Renal pelvis (tissue), 4 donors: ENCODE results near the gene RPS16. TPM values are rescaled to one million over a fixed set of nuclear protein-coding genes. Genes with fewer than 3 reads are reported as not detected.

ENCODE experiments used
- DNase-seq: peaks from one replicate; pipeline ENCODE4 v3.0.0-alpha.2; 2013
- polyA plus RNA-seq, 3 donors: library from polyadenylated mRNA; unstranded; fragments of 120-200 nt; gene quantifications; one replicate each; pipeline ENCODE4 v1.2.1, GENCODE V29; 2013; ENCODE audit not compliant: insufficient read length in 3 of 3

The RPS16 gene
- polyA plus RNA-seq, 3 donors: 1,287 to 1,452 (median 1,291) TPM

- DNase-seq: no peak
These were observed 37.4 kb downstream of the RPS16 start for GRCh38 chr19:39398297-39398864.

DNA sequence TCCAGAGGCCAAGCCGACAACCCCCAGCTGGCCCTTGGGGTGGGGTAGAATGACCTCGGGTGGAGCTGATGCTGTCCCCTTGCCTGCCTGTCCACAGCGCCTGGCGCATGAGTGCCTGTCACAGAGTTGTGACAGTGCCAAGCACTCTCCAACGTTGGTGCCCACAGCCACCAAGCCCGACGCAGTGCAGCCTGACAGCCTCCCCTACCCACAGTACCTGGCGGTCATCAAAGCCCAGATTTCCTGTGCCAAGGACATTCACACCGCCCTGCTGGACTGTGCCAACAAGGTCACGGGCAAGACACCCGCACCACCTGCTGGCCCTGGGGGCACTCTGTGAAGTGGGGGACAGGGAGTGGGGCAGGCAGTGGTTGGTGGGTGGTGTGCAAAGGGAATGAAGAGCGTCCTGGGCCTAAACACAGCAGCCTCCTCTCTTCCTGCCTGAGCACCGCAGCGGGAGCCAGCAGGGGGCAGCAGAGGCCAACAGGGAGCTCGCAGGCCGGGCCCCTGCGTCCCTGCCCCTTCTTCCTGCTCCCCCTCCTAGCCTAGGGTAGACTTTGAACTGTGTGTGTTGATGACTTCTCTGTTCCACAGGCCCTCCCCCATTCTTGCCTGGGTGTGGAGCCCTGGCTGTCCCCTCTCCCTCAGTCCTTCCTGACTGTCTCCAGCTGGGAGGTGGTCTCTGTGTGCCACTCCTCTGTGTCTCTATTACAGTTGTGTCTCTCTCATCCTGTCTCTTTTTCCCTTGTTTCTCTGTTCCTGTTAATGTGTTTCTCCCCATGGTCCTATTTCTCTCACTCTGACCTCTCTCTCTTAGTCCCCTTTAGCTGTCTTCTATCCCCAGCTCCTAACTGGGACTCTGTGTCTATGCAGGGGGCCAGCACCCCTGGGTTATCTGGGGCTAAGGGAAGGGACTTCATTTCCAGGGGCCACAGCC, 38.1 kb downstream of the RPS16 start:
- peak; percentile 71 for DNase-seq

DNA sequence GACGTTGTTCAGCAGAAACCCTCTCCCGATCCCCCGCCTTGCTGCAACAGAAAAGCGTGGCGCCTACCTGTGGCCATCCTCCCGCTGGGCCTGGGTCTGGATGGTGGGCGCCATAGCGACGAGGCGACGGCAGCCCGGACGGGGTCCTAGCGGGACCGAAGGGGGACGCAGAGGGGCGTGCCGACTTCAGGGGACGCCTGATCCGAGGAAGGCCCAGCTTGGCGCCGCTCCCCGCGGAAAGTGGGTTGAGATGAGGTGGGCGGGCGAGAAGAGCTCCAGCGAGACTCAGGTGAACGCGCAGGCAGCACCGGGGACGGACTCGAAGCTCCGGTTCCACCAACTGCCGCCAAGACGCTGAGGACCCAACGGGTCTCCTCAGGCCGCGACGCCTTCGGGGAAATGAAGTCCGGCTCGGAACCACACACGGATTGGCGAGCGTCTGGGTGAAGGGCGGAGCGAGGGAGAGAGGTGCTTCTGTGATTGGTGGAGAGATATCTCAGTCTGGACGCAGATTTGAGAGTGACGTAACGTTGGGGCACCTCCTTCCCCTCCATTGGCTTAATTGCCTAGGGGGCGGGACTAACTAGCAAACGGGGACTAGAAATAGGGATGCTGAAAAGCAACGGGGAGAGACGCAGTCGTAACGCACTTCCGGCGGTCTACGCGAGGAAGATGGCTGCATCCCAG, 44.9 kb downstream of the RPS16 start, which contains the start of the genes MED29 and PAF1:
TSS of gene MED29 (plus strand) at position 628 of the 687 bp plus-strand sequence. CDS start at position 673, 45 bp downstream.
TSS of gene PAF1 (minus strand) at position 356 of the 687 bp plus-strand sequence. CDS start at position 114, 242 bp downstream.
- DNase-seq: peak; percentile 100

- DNase-seq: peak; percentile 79
These were observed 45.3 kb downstream of the RPS16 start for GRCh38 chr19:39390451-39390750.

GRCh38 chr19:39389631-39390414, 45.9 kb downstream of the RPS16 start:
- no peak for DNase-seq

GRCh38 chr19:39388657-39389056, 47.1 kb downstream of the RPS16 start:
- no peak for DNase-seq

DNA sequence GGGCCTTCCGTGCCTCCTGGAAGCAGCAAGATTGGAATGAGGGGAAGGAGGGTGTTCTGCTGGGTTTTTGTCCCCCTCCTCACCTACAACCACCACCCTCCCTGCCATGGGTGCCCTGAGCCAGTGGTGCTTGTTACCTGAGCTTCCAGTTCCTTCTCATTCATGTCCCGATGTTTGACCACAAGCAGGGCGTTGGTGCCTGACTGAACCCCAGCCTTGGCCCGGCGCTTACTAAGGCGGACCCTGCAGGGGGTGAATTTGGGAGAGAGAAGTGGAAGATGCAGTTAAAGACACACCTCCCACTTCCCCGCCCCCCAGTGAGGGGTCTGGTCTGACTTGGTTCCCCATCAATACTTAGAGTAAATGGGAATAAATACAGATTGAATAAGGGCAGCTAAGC, 49.2 kb downstream of the RPS16 start:
- no peak for DNase-seq

- no peak for DNase-seq
These were observed 49.9 kb downstream of the RPS16 start for GRCh38 chr19:39385629-39386411.

DNA sequence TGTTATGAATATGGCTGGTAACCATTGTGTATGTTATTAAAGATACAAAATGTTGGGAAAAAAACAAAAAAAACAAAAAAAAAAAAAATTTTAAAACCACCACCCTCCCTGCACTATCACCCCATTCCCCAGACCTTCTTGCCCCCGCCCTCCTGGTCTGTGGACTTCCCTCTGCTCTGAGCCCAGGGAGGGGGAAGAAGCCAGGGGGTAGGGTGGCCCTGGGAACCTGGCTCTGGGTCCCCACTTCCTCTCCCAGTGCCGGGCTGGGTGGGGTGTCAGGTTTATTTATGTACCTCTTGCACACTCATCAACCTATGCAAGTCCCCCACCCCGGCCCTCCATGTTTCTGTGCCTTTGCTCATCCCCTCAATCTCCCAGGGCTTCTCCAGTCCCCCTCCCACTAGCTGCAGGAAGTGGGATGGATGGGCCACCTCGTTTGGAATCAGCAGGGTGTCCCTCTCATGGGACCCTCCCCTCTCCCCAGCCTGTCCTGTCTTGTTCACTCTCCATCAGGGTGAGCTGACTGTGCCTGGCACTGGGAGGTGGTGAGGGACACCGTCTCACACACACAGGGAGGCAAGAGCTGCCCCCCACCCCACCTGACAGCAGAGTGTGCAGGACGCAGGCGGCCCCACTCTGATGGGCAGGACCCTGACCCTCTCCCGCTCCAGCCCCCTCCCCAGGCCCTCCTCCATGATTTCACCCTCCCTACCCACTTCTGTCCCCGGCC, 50.7 kb downstream of the RPS16 start:
- no peak for DNase-seq

Other genes with a start within 250 kb of the RPS16 start
- 1 to 10 TPM; 1.3 to 1.9 (median 1.6) TPM for gene NCCRP1, start 239.0 kb downstream of the RPS16 start, polyA plus RNA-seq
- not detected for gene SYCN, start 231.7 kb downstream of the RPS16 start, polyA plus RNA-seq
- gene IFNL3, start 190.9 kb downstream of the RPS16 start, polyA plus RNA-seq: not detected
- under 1 TPM in 1 of 3 donors, not detected in 2; 0.09 TPM for gene IFNL4, start 187.1 kb downstream of the RPS16 start, polyA plus RNA-seq
- not detected for gene IFNL2, start 167.6 kb downstream of the RPS16 start, polyA plus RNA-seq
- gene IFNL1, start 139.5 kb downstream of the RPS16 start, polyA plus RNA-seq: not detected
- gene LRFN1, start 115.1 kb downstream of the RPS16 start, polyA plus RNA-seq: 1 to 10 TPM; 1.6 to 2.9 (median 2.6) TPM
- gene GMFG, start 99.9 kb downstream of the RPS16 start, polyA plus RNA-seq: 10 to 100 TPM; 18.8 to 25.4 (median 24.1) TPM
- gene SAMD4B, start 93.5 kb downstream of the RPS16 start, polyA plus RNA-seq: 100 to 1,000 TPM; 124 to 155 (median 129) TPM
- gene PAF1, start 44.8 kb downstream of the RPS16 start, polyA plus RNA-seq: 10 to 100 TPM; 63.3 to 79.3 (median 77.1) TPM
- 10 to 100 TPM; 39.9 to 42.5 (median 41.3) TPM for gene MED29, start 44.6 kb downstream of the RPS16 start, polyA plus RNA-seq
- 10 to 100 TPM; 20.1 to 25.1 (median 22.8) TPM for gene ZFP36, start 29.1 kb downstream of the RPS16 start, polyA plus RNA-seq
- gene PLEKHG2, start 23.3 kb downstream of the RPS16 start, polyA plus RNA-seq: 100 to 1,000 TPM in 1 of 3 donors, 10 to 100 TPM in 2; 81.8 to 135 (median 87.0) TPM
- gene SUPT5H, start 9.6 kb upstream of the RPS16 start, polyA plus RNA-seq: 100 to 1,000 TPM; 149 to 158 (median 149) TPM
- 10 to 100 TPM; 78.8 to 92.7 (median 92.5) TPM for gene TIMM50, start 44.9 kb upstream of the RPS16 start, polyA plus RNA-seq
- under 1 TPM; 0.47 to 0.96 (median 0.70) TPM for gene DLL3, start 63.0 kb upstream of the RPS16 start, polyA plus RNA-seq
- gene SELENOV, start 79.2 kb upstream of the RPS16 start, polyA plus RNA-seq: 10 to 100 TPM in 2 of 3 donors, 1 to 10 TPM in 1; 7.4 to 16.0 (median 12.6) TPM
- 1 to 10 TPM; 3.8 to 6.4 (median 5.7) TPM for gene EID2B, start 96.9 kb upstream of the RPS16 start, polyA plus RNA-seq
- gene EID2, start 104.2 kb upstream of the RPS16 start, polyA plus RNA-seq: 10 to 100 TPM; 18.7 to 22.9 (median 18.8) TPM
- gene LGALS13, start 166.6 kb upstream of the RPS16 start, polyA plus RNA-seq: not detected
- gene LGALS16, start 220.0 kb upstream of the RPS16 start, polyA plus RNA-seq: not detected